GM12891 (cell line): ENCODE measurements around the gene MTNR1B. TPM values are rescaled to one million over a fixed set of nuclear protein-coding genes. Genes with fewer than 3 reads are reported as not detected.

Experiments used
- DNase-seq: peaks from one replicate; pipeline ENCODE4 v3.0.0; 2011; ENCODE audit warnings: low spot score; ENCODE audit not compliant: insufficient read length
- FAIRE-seq: peaks from 2 replicates; lab custom pipeline; 2011; peaks lifted over from hg19 to GRCh38; lab: Jason Lieb, UNC
- PAX5 ChIP-seq: IDR thresholded peaks from 2 replicates; pipeline ENCODE4 v1.6.1; 2011; ENCODE audit warnings: low read length, moderate library complexity, mild to moderate bottlenecking; ENCODE audit not compliant: insufficient read depth, severe bottlenecking
- POLR2A ChIP-seq: IDR thresholded peaks from 2 replicates; pipeline ENCODE4 v1.6.1; 2011; ENCODE audit warnings: low read depth, low read length, control low read depth
- POLR2AphosphoS5 ChIP-seq: IDR thresholded peaks from 2 replicates; pipeline ENCODE4 v1.6.1; 2011; ENCODE audit warnings: low read depth, low read length, control low read depth
- POU2F2 ChIP-seq: IDR thresholded peaks from 2 replicates; pipeline ENCODE4 v1.6.1; 2011; ENCODE audit warnings: low read depth, mild to moderate bottlenecking, control low read depth, low read length, moderate library complexity
- SPI1 ChIP-seq: IDR thresholded peaks from 2 replicates; pipeline ENCODE4 v1.6.1; 2011; ENCODE audit warnings: low read depth, low read length, control low read depth
- TAF1 ChIP-seq: IDR thresholded peaks from 2 replicates; pipeline ENCODE4 v1.6.1; 2011; ENCODE audit warnings: low read depth, low read length, control low read depth
- polyA plus RNA-seq: library from polyadenylated mRNA; unstranded; fragments of >200 nt; gene quantifications from one replicate; pipeline ENCODE4 v1.2.1, GENCODE V29; 2012; ENCODE audit warnings: low read depth, missing spikeins, inconsistent platforms; ENCODE audit not compliant: missing spikeins

The MTNR1B gene
- not detected for polyA plus RNA-seq

- TF ChIP-seq POLR2AphosphoS5 (no peak), TAF1 (no peak), SPI1 (no peak), POLR2A (no peak), PAX5 (no peak), POU2F2 (no peak)
- FAIRE-seq, result no peak
These were observed at the start of gene MTNR1B for GRCh38 chr11:92969634-92970347. TSS of gene MTNR1B (plus strand) at chr11:92969651. CDS start at chr11:92969726, 75 bp downstream.

GRCh38 chr11:92920331-92920730 lies 49.1 kb upstream of the MTNR1B start:
- no peak for TF ChIP-seq POU2F2
- TF ChIP-seq POLR2AphosphoS5, result no peak
- no peak for TF ChIP-seq SPI1
- TF ChIP-seq POLR2A, result no peak
- no peak for TF ChIP-seq TAF1
- TF ChIP-seq PAX5, result no peak
- DNase-seq (no peak), FAIRE-seq (no peak)

More at GRCh38 chr11:92969634-92970347, at the start of gene MTNR1B:
- DNase-seq, result no peak

- no peak for DNase-seq
- TF ChIP-seq POLR2AphosphoS5, result no peak
- no peak for TF ChIP-seq SPI1
- no peak for TF ChIP-seq TAF1
- no peak for TF ChIP-seq POU2F2
- TF ChIP-seq PAX5, result no peak
- no peak for TF ChIP-seq POLR2A
- no peak for FAIRE-seq
These were observed 46.7 kb upstream of the MTNR1B start for GRCh38 chr11:92922731-92923130.

GRCh38 chr11:92929246-92929645 lies 40.2 kb upstream of the MTNR1B start:
- DNase-seq, result no peak
- FAIRE-seq, result no peak
- TF ChIP-seq PAX5, result no peak
- no peak for TF ChIP-seq POLR2AphosphoS5
- TF ChIP-seq SPI1, result no peak
- no peak for TF ChIP-seq POU2F2
- TF ChIP-seq POLR2A, result no peak
- TF ChIP-seq TAF1, result no peak

- TF ChIP-seq TAF1 (no peak), PAX5 (no peak), POLR2AphosphoS5 (no peak), SPI1 (no peak), POLR2A (no peak), POU2F2 (no peak)
- FAIRE-seq, result no peak
- no peak for DNase-seq
These were observed 39.8 kb upstream of the MTNR1B start for GRCh38 chr11:92929653-92930052.

GRCh38 chr11:92931746-92932422 lies 37.6 kb upstream of the MTNR1B start:
- DNase-seq (no peak), FAIRE-seq (no peak)
- no peak for TF ChIP-seq POLR2A
- TF ChIP-seq PAX5, result no peak
- TF ChIP-seq SPI1, result no peak
- no peak for TF ChIP-seq TAF1
- no peak for TF ChIP-seq POLR2AphosphoS5
- no peak for TF ChIP-seq POU2F2

- FAIRE-seq (no peak), DNase-seq (no peak)
- TF ChIP-seq POLR2AphosphoS5 (no peak), SPI1 (no peak), PAX5 (no peak), POLR2A (no peak)
These were observed 30.1 kb upstream of the MTNR1B start for GRCh38 chr11:92939305-92939704.

- peak; percentile 30 for DNase-seq
These were observed 27.5 kb upstream of the MTNR1B start for GRCh38 chr11:92941676-92942571.

GRCh38 chr11:92946707-92947106 lies 22.7 kb upstream of the MTNR1B start:
- DNase-seq (no peak), FAIRE-seq (no peak)
- TF ChIP-seq SPI1, result no peak
- TF ChIP-seq POLR2AphosphoS5, result no peak
- TF ChIP-seq TAF1, result no peak
- no peak for TF ChIP-seq POU2F2
- TF ChIP-seq PAX5, result no peak
- TF ChIP-seq POLR2A, result no peak

More at GRCh38 chr11:92941676-92942571, 27.5 kb upstream of the MTNR1B start:
- TF ChIP-seq TAF1, result no peak
- TF ChIP-seq PAX5, result no peak
- TF ChIP-seq POLR2AphosphoS5, result no peak
- TF ChIP-seq SPI1, result no peak
- TF ChIP-seq POLR2A, result no peak
- no peak for TF ChIP-seq POU2F2
- FAIRE-seq, result no peak
